GM04503 (cell line): ENCODE measurements around the gene KAZN.
A peak's percentile ranks its signal among the peaks of the same experiment; 100 is the strongest.
"Not testable (repeated sequence)": the region's sequence is repeated elsewhere in the genome, so short reads cannot be mapped to it uniquely, and the experiment has no call there.

Experiments
- DNase-seq: peaks from one replicate; pipeline ENCODE4 v3.0.0-alpha.2; 2012; ENCODE audit warnings: low read depth

Gene KAZN

GRCh38 chr1:14958249-14959058 lies 360.0 kb downstream of the KAZN start:
- no peak for DNase-seq

GRCh38 chr1:14959059-14959694 lies 360.7 kb downstream of the KAZN start:
- no peak for DNase-seq

GRCh38 chr1:14961661-14962267 lies 363.3 kb downstream of the KAZN start:
- no peak for DNase-seq

GRCh38 chr1:14962407-14962806 lies 363.9 kb downstream of the KAZN start:
- no peak for DNase-seq

- DNase-seq, result not testable (repeated sequence)
Measured at GRCh38 chr1:14963791-14964710, 365.6 kb downstream of the KAZN start.

- no peak for DNase-seq
Measured at GRCh38 chr1:14964711-14965055, 366.2 kb downstream of the KAZN start.

- DNase-seq, result peak; percentile 92
Measured at GRCh38 chr1:14968251-14968851, 369.9 kb downstream of the KAZN start.

GRCh38 chr1:14969006-14969405 lies 370.5 kb downstream of the KAZN start:
- no peak for DNase-seq

- DNase-seq, result peak; percentile 87
Measured at GRCh38 chr1:14970115-14970798, 371.8 kb downstream of the KAZN start.

- no peak for DNase-seq
Measured at GRCh38 chr1:14970799-14971141, 372.3 kb downstream of the KAZN start.

- DNase-seq, result no peak
Measured at GRCh38 chr1:14971221-14971620, 372.7 kb downstream of the KAZN start.

GRCh38 chr1:14972107-14972506 lies 373.6 kb downstream of the KAZN start:
- no peak for DNase-seq

GRCh38 chr1:14973773-14974172 lies 375.3 kb downstream of the KAZN start:
- DNase-seq, result no peak

GRCh38 chr1:14974361-14974760 lies 375.9 kb downstream of the KAZN start:
- no peak for DNase-seq

- DNase-seq, result no peak
Measured at GRCh38 chr1:14975119-14975518, 376.6 kb downstream of the KAZN start.

GRCh38 chr1:14976256-14976655 lies 377.8 kb downstream of the KAZN start:
- DNase-seq, result no peak

- no peak for DNase-seq
Measured at GRCh38 chr1:14977338-14977931, 378.9 kb downstream of the KAZN start.

GRCh38 chr1:14980621-14981218 lies 382.2 kb downstream of the KAZN start:
- no peak for DNase-seq

- DNase-seq, result no peak
Measured at GRCh38 chr1:14982029-14982428, 383.5 kb downstream of the KAZN start.

- DNase-seq, result no peak
Measured at GRCh38 chr1:14983277-14983676, 384.8 kb downstream of the KAZN start.

GRCh38 chr1:14986168-14986567 lies 387.7 kb downstream of the KAZN start:
- DNase-seq, result no peak
